HG03095 (cell line): ENCODE data around the gene FUCA1.
A peak's percentile ranks its signal among the peaks of the same experiment; 100 is the strongest.
"Not testable (repeated sequence)": the region's sequence is repeated elsewhere in the genome, so short reads cannot be mapped to it uniquely, and the experiment has no call there.

Experiments
- ATAC-seq: cut with Tn5 transposase; IDR thresholded peaks from one replicate; pipeline ENCODE4 v1.9.1; 2021; ENCODE audit warnings: moderate library complexity; ENCODE audit not compliant: unreplicated experiment

The FUCA1 gene

GRCh38 chr1:23867895-23868556 is at the start of gene FUCA1:
TSS of gene FUCA1 (minus strand) at chr1:23868290. CDS start at chr1:23868286, 4 bp downstream.
- peak; percentile 78 for ATAC-seq

GRCh38 chr1:23916209-23917131 is 48.4 kb upstream of the FUCA1 start:
- ATAC-seq = no peak

- ATAC-seq = no peak
These were observed 47.4 kb upstream of the FUCA1 start for GRCh38 chr1:23915466-23915865.

- no peak for ATAC-seq
These were observed 46.8 kb upstream of the FUCA1 start for GRCh38 chr1:23914921-23915320.

GRCh38 chr1:23913212-23913880 is 45.3 kb upstream of the FUCA1 start, which contains the start of gene CNR2:
TSS of gene CNR2 (minus strand) at chr1:23913362. CDS start at chr1:23875617, 37,745 bp downstream.
- no peak for ATAC-seq

GRCh38 chr1:23911921-23912320 is 43.8 kb upstream of the FUCA1 start:
- ATAC-seq = no peak

- no peak for ATAC-seq
These were observed 42.6 kb upstream of the FUCA1 start for GRCh38 chr1:23910553-23911246.

- ATAC-seq = no peak
These were observed 42.1 kb upstream of the FUCA1 start for GRCh38 chr1:23910144-23910543.

- no peak for ATAC-seq
These were observed 41.3 kb upstream of the FUCA1 start for GRCh38 chr1:23909412-23909811.

GRCh38 chr1:23908453-23909341 is 40.6 kb upstream of the FUCA1 start:
- no peak for ATAC-seq

GRCh38 chr1:23906731-23907130 is 38.6 kb upstream of the FUCA1 start:
- ATAC-seq = no peak

GRCh38 chr1:23905461-23906025 is 37.5 kb upstream of the FUCA1 start:
- no peak for ATAC-seq

- ATAC-seq = peak; percentile 35
These were observed 36.8 kb upstream of the FUCA1 start for GRCh38 chr1:23904748-23905357.

- ATAC-seq = no peak
These were observed 35.7 kb upstream of the FUCA1 start for GRCh38 chr1:23903754-23904153.

GRCh38 chr1:23902321-23903278 is 34.5 kb upstream of the FUCA1 start:
- no peak for ATAC-seq

GRCh38 chr1:23900017-23900416 is 31.9 kb upstream of the FUCA1 start:
- ATAC-seq = not testable (repeated sequence)

- ATAC-seq = no peak
These were observed 31.0 kb upstream of the FUCA1 start for GRCh38 chr1:23899070-23899469.

- ATAC-seq = no peak
These were observed 29.0 kb upstream of the FUCA1 start for GRCh38 chr1:23897083-23897482.
